C1 segment of cervical spinal cord (tissue), 14 donors: ENCODE data around the gene RALGPS2.

ENCODE experiments used
- DNase-seq, 14 donors: peaks; one replicate each; lab custom pipeline; 2025; lab: John Stamatoyannopoulos, UW

RALGPS2 gene

DNA sequence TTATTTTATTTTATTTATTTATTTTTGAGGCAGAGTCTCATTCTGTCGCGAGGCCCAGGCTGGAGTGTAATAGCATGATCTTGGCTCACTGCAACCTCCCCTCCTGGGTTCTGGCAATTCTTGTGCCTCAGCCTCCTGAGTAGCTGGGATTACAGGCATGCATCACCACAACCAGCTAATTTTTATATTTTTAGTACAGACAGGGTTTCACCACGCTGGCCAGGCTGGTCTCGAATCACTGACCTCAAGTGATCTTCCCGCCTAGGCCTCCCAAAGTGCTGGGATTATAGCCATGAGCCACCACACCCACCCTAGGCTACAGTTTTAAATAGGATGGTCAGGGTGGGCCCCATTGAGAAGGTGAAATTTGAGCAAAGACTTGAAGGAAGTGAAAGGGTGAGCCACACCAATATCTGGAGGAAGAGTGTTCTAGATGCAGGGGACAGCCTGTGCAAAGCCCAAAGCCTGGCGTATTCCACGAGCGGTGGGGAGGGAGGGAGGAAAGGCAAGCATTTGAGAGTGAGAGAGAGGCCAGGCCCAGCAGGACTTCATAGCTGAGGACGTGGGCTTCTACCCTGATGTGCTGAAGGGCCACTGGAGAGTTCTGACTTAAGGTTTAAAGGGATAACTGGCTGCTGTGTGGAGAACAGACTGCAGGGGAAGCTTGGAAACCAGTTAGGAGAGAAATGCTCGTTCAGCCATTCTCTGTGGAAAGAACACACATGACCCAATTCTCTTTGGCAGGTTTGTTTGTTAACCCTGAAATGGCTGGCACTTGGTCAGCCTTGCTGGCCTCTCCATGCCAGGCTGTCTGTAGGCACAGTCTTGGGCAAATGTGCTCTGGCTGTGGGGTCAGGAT, 238.0 kb downstream of the RALGPS2 start:
- peak in 1 of 14 donors; percentile 45 for DNase-seq

DNA sequence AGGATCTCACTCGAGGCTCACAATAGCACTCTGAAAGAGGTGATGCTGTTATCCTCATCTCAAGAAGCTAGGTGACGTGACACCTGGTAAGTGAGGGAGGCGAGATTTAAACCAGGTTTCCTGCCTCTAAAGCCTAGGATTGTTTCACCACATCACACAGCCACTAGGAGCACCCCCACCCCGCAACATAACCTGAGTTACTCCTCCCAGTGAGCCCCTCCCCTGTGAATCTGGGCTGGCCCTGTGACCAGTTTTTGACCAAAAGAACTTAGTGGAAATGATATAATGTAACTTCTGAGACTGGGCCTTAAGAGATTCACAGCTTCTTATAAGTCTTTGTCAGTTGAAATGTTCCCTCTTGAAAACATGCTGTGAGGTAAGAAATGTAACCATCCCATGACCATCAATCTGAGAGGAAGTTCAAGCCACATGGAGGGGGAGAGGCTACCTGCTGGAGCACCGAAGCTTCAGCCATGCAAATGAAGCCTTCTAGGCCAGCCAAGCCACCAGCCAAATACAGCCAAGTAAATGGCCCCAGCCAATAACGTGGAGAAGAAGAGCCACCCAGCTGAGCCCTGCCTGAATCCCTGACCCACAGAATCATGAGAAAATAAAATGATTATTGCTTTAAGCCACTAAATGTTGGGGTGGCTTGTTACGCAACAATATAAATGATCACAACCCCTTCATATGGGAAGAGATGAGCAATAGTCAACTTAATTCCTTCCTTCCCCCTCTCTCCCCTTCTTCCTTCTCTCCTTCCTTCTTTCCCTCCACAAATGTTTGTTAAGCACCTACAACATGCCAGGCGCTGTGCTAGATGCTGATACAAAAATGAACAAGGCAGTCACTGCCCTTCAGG, 239.7 kb downstream of the RALGPS2 start:
- DNase-seq, result no peak

DNA sequence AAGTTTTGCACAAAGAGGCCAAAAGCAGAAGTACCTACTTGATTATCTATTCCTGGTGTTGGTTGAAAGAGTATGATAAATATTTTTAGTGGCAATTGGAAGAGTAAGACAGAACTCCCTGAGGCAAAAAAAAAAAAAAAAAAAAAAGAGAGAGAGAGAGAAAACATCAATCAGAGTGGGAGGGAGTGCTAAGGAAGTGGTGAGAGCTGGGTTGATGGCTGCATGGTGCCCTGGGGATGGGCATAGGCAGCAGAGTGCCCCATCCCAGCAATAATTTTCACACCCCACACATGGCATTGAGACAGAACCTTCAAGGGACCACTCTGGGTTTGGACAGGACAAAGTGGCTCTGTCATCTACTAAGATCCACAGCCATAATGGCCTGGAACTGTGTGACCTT, 241.3 kb downstream of the RALGPS2 start:
- DNase-seq, result no peak

DNA sequence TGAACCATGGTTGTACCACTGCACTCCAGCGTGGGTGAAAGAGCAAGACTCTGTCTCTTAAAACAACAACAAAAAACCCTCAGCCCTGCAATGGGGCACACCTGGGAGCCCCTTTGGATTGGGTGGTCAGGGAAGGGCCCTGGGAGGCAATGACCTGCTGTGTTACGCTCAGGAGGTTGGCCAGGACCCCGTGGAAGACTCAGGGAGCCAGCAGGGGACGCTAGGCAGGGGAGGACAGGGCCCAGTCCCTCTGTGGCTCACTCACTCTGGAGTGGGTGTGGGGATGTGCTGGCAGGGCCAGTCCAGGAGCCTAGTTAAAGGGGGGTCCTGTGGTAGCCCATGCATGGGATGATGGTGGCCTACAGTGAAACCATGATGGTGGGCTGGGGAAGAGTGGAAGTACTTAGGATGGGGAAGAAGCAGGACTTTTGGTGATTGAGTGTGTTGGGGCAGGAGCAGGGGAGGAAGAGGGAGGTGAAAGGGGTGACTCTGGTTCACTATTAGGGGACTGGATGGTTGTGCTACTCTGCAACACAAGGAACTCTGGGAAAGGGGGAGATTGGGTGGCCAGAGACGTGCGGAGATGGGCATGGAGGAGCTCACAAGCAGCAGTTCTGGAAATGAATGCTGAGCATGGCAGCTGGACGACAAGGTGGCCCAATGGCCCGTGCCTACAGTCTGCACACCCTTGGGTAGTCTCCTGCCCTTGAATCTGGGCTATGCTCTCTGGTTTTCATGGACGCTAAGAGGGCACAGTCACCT, 244.4 kb downstream of the RALGPS2 start:
- no peak for DNase-seq

DNA sequence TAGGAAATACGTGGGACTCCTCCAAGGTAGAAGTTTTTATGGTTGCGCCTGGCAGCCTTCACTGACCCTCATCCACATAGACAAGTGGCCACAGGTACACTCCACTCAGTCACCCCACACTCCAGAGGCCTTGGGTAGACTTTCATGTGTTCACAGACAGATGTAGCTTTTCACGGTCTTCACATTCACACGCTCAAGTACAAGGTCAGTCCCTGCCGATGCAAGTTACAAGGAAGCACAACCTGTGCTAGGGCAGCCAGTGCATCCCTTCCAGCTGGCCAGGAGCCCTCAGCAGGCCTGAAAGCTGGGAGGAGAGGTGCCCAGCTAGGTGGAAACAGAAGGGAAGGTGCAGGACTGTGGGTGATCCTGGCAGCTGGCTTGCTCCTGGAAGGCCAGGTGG, 245.1 kb downstream of the RALGPS2 start:
- DNase-seq, result no peak
